A549 (cell line): ENCODE results near the gene PNMT. TPM values are rescaled to one million over a fixed set of nuclear protein-coding genes. Genes with fewer than 3 reads are reported as not detected.

Source experiments
- ATAC-seq, 2 experiments: fragments of 200-7000 bp in 1 of 2; fragments of >200 bp in 1 of 2; cut with Nextera tagmentation in 1 of 2; cut with Tn5 transposase in 1 of 2; 3 replicates each; pipeline versions ENCODE4 v1.8.0 to v1.9.1; 2018 to 2020; ENCODE audit warnings: mild to moderate bottlenecking in 1 of 2, moderate library complexity in 1 of 2
- CTCF ChIA-PET: fragments of 300-600 bp; sonication (Branson Sonifier 250); formaldehyde crosslinking; extraction: SDS; loops from one replicate; lab custom pipeline; 2021; ENCODE audit warnings: antibody characterized with exemption, inconsistent platforms; lab: Yijun Ruan, JAX
- POLR2A ChIA-PET: fragments of 350-600 bp; formaldehyde crosslinking; extraction: SDS; loops from one replicate; lab custom pipeline; 2021; ENCODE audit warnings: antibody characterized with exemption, inconsistent platforms; lab: Yijun Ruan, JAX
- DNase-seq, 2 experiments: peaks; one replicate each; pipeline versions ENCODE4 v3.0.0 to v3.0.0-alpha.2; 2011 to 2016; ENCODE audit warnings: low read depth in 1 of 2, low spot score in 1 of 2
- FAIRE-seq: peaks from 2 replicates; lab custom pipeline; 2011; peaks lifted over from hg19 to GRCh38; lab: Jason Lieb, UNC
- H3K27ac ChIP-seq, 2 experiments: fragments of >200 bp; sonication (Bioruptor Twin); formaldehyde crosslinking; 3 replicates each; pipeline ENCODE4 v1.5.1; 2016 to 2017
- H3K4me1 ChIP-seq: fragments of >200 bp; sonication (Bioruptor Twin); formaldehyde crosslinking; 3 replicates; pipeline ENCODE4 v1.6.1; 2016
- H3K4me2 ChIP-seq: fragments of >200 bp; sonication (Bioruptor Twin); formaldehyde crosslinking; 3 replicates; pipeline ENCODE4 v1.6.1; 2016
- H3K4me3 ChIP-seq: fragments of >200 bp; sonication (Bioruptor Twin); formaldehyde crosslinking; 3 replicates; pipeline ENCODE4 v1.5.1; 2016
- H3K9me3 ChIP-seq: fragments of >200 bp; sonication (Bioruptor Twin); formaldehyde crosslinking; 3 replicates; pipeline ENCODE4 v1.6.1; 2016
- CBX2 ChIP-seq: fragments of 200-600 bp; sonication (generic); IDR thresholded peaks from 2 replicates; pipeline ENCODE4 v1.6.1; 2016; ENCODE audit warnings: low read depth, mild to moderate bottlenecking, borderline replicate concordance
- CBX8 ChIP-seq: fragments of 200-600 bp; sonication (generic); IDR thresholded peaks from 2 replicates; pipeline ENCODE4 v1.6.1; 2016
- CEBPB ChIP-seq, 2 experiments: fragments of >200 bp in 1 of 2; sonication (Bioruptor Twin) in 1 of 2; formaldehyde crosslinking in 1 of 2; IDR thresholded peaks; 2 replicates each; pipeline ENCODE4 v1.6.1; 2012 to 2016
- CTCF ChIP-seq: fragments of >200 bp; sonication (Bioruptor Twin); formaldehyde crosslinking; IDR thresholded peaks from 3 replicates; pipeline ENCODE4 v1.5.1; 2016
- E2F6 ChIP-seq: IDR thresholded peaks from 2 replicates; pipeline ENCODE4 v1.6.1; 2012; ENCODE audit warnings: low read depth, borderline replicate concordance
- FOSL2 ChIP-seq, 2 experiments: fragments of 450-650 bp in 1 of 2; fragments of >200 bp in 1 of 2; sonication (Bioruptor Twin) in 1 of 2; formaldehyde crosslinking; IDR thresholded peaks; 2 replicates each; pipeline versions ENCODE4 v1.5.0 to v1.6.1; 2016 to 2020; ENCODE audit warnings: mild to moderate bottlenecking in 1 of 2, moderate library complexity in 1 of 2
- HDAC2 ChIP-seq: fragments of 200-600 bp; sonication (generic); IDR thresholded peaks from 2 replicates; pipeline ENCODE4 v1.6.1; 2016
- KDM1A ChIP-seq: fragments of 200-600 bp; sonication (generic); IDR thresholded peaks from 2 replicates; pipeline ENCODE4 v1.6.1; 2016; ENCODE audit warnings: low read depth, mild to moderate bottlenecking
- KDM5A ChIP-seq: fragments of 200-600 bp; sonication (generic); IDR thresholded peaks from 2 replicates; pipeline ENCODE4 v1.6.1; 2016; ENCODE audit warnings: antibody characterized with exemption, mild to moderate bottlenecking
- MAX ChIP-seq: IDR thresholded peaks from 2 replicates; pipeline ENCODE4 v1.6.1; 2012
- MAZ ChIP-seq: fragments of 150-350 bp; IDR thresholded peaks from 2 replicates; pipeline ENCODE4 v1.6.1; 2014; ENCODE audit warnings: antibody characterized with exemption, low read depth, low read length, borderline replicate concordance
- NR3C1 ChIP-seq: fragments of >200 bp; sonication (Bioruptor Twin); formaldehyde crosslinking; IDR thresholded peaks from 3 replicates; pipeline ENCODE4 v1.6.1; 2017
- RAD21 ChIP-seq, 2 experiments: fragments of >200 bp in 1 of 2; sonication (Bioruptor Twin) in 1 of 2; formaldehyde crosslinking in 1 of 2; IDR thresholded peaks in 1 of 2; conservative IDR thresholded peaks in 1 of 2; 2 replicates in 1 of 2; 3 replicates in 1 of 2; pipeline ENCODE4 v1.6.1; 2012 to 2018; ENCODE audit warnings: inconsistent platforms in 1 of 2
- SMC3 ChIP-seq: fragments of >200 bp; sonication (Bioruptor Twin); formaldehyde crosslinking; IDR thresholded peaks from 3 replicates; pipeline ENCODE4 v1.6.1; 2018; ENCODE audit warnings: inconsistent platforms
- TFCP2L1 ChIP-seq: fragments of 250-450 bp; sonication (Bioruptor Pico); IDR thresholded peaks from 2 replicates; pipeline ENCODE4 v1.5.0; 2021; ENCODE audit warnings: mild to moderate bottlenecking
- ZFP36 ChIP-seq: fragments of 450-650 bp; IDR thresholded peaks from 2 replicates; pipeline ENCODE4 v1.6.1; 2014; ENCODE audit warnings: borderline replicate concordance; ENCODE audit not compliant: partially characterized antibody
- ZNF302 ChIP-seq: fragments of 250-450 bp; sonication (Bioruptor Pico); IDR thresholded peaks from 2 replicates; pipeline ENCODE4 v1.9.0; 2021; ENCODE audit warnings: inconsistent platforms, mild to moderate bottlenecking, moderate library complexity
- WGBS: methylation state at CpG from one replicate; pipeline ENCODE4 v1.1.6; 2017; ENCODE audit errors: missing lambda C conversion rate; 5-methylcytosine and 5-hydroxymethylcytosine counted together
- polyA plus RNA-seq, 4 experiments: library from polyadenylated mRNA; depleted of rRNA in 3 of 4; stranded (reverse); fragments of >200 nt; fragmentation: RNase III in 1 of 4; extraction: RNeasy Plus Mini Kit Qiagen cat#74134 plus additional on column Dnase treatment in 1 of 4; gene quantifications; 2 replicates in 3 of 4; 3 replicates in 1 of 4; pipeline ENCODE4 v1.2.3, GENCODE V29; 2011 to 2017
- TF ChIP-seq, protein P1 (sequence below): fragments of 250-450 bp; sonication (Bioruptor Pico); IDR thresholded peaks from 2 replicates; pipeline ENCODE4 v1.5.0; 2021; ENCODE audit warnings: mild to moderate bottlenecking, moderate library complexity, borderline replicate concordance
- TF ChIP-seq, protein P2 (sequence below): fragments of >200 bp; sonication (Bioruptor Twin); formaldehyde crosslinking; IDR thresholded peaks from 3 replicates; pipeline ENCODE4 v1.6.1; 2016

PNMT gene
- polyA plus RNA-seq, 2 of the 4 experiments (the other 2 are of a cell fraction), result not detected

DNA sequence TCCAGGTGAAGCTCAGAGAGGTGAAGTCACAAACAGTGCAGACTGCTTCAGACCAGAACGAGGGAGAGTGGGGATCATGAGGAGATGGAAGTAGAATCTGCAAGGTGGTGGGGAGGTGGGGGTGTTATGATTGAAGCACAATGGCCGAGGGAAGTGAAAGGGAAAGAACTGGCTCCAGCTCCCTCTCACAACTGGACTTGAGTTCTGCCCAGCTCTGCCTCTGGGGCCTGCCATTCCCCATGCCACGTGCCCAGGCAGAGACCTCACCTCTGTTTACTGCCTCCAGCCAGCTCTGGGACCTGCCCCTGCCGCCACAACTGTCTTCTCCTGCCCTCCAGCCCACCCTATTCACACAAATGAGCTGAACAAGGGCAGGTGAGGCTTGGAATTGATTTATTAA lies 2.5 kb downstream of the PNMT start:
- Histone ChIP-seq H3K4me2 (no peak overlapping the region), H3K4me3 (no peak overlapping the region), H3K9me3 (no peaks in the 10 kb centered on the region), H3K27ac (no peak overlapping the region), H3K4me1 (peaks cover 37% of the 10 kb centered on the region)
- ATAC-seq, result no peak
- WGBS, result 46% methylated on average over 4 of the region's 4 CpGs
- no peak for DNase-seq
- ChIA-PET POLR2A (interaction anchor here (1.3 kb wide), 1 partner anchor 17 kb away, joined by 4 read pairs; the partner anchor contains the start of gene PGAP3), CTCF (interaction anchor here (1.0 to 50.7 kb wide), 12 partner anchors 9 to 123 kb away, joined by 3 to 1391 read pairs (median 6); partner anchors contain the start of genes ERBB2, MIEN1, PGAP3 and PPP1R1B)
- no peak for FAIRE-seq
- TF ChIP-seq ZFP36 (no peak), FOSL2 (IDR thresholded peaks at IDR 0.05) (no peak), FOSL2 (CRISPR knock-in tag; IDR thresholded peaks at IDR 0.05) (no peak), KDM1A (no peak), CEBPB (IDR thresholded peaks at IDR 0.05) (no peak), MAX (no peak), HDAC2 (no peak), KDM5A (no peak)
- TF ChIP-seq, protein P1, sequence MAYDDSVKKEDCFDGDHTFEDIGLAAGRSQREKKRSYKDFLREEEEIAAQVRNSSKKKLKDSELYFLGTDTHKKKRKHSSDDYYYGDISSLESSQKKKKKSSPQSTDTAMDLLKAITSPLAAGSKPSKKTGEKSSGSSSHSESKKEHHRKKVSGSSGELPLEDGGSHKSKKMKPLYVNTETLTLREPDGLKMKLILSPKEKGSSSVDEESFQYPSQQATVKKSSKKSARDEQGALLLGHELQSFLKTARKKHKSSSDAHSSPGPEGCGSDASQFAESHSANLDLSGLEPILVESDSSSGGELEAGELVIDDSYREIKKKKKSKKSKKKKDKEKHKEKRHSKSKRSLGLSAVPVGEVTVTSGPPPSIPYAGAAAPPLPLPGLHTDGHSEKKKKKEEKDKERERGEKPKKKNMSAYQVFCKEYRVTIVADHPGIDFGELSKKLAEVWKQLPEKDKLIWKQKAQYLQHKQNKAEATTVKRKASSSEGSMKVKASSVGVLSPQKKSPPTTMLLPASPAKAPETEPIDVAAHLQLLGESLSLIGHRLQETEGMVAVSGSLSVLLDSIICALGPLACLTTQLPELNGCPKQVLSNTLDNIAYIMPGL (CRISPR knock-in tag), result no peak
- TF ChIP-seq, protein P2, sequence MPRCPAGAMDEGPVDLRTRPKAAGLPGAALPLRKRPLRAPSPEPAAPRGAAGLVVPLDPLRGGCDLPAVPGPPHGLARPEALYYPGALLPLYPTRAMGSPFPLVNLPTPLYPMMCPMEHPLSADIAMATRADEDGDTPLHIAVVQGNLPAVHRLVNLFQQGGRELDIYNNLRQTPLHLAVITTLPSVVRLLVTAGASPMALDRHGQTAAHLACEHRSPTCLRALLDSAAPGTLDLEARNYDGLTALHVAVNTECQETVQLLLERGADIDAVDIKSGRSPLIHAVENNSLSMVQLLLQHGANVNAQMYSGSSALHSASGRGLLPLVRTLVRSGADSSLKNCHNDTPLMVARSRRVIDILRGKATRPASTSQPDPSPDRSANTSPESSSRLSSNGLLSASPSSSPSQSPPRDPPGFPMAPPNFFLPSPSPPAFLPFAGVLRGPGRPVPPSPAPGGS, result no peak

GRCh38 chr17:39671651-39672521 lies 3.6 kb downstream of the PNMT start:
- DNase-seq (peak; percentile 61 to 82), FAIRE-seq (no peak)

More at GRCh38 chr17:39671651-39672521, 3.6 kb downstream of the PNMT start:
- WGBS, result 80% methylated on average over 17 of the region's 19 CpGs
- no peak overlapping the region for H3K4me2 ChIP-seq
- TF ChIP-seq CTCF, result peak; percentile 65
- no peak for TF ChIP-seq E2F6
- TF ChIP-seq ZNF302 (CRISPR knock-in tag), result no peak
- no peak for TF ChIP-seq KDM1A
- 0 out of 2 replicates have a peak, but pooled peaks have one; percentile 44 for TF ChIP-seq MAZ
- TF ChIP-seq SMC3, result peak; percentile 51; the same call in 1 of the 3 replicates
- no peak for TF ChIP-seq CEBPB (IDR thresholded peaks at IDR 0.05)
- TF ChIP-seq CBX8, result no peak
- peak; percentile 61 to 78 for TF ChIP-seq RAD21 (conservative IDR thresholded peaks at IDR 0.05 in 1 of 2, IDR thresholded peaks at IDR 0.05 in 1 of 2)
- TF ChIP-seq CBX2, result no peak
- TF ChIP-seq TFCP2L1 (CRISPR knock-in tag), result no peak
- TF ChIP-seq NR3C1, result no peak
- ChIA-PET POLR2A (interaction anchor here (1.0 kb wide), 1 partner anchor 16 kb away, joined by 3 read pairs; the partner anchor contains the start of gene PGAP3), CTCF (interaction anchor here (0.6 to 50.7 kb wide), 17 partner anchors 10 to 124 kb away, joined by 3 to 1391 read pairs (median 6); partner anchors contain the start of genes ERBB2, MIEN1, PGAP3 and PPP1R1B)
- peak; percentile 17 to 69; a peak in 4 of 6 replicates for ATAC-seq
- peaks cover 26% of the 10 kb centered on the region for H3K4me1 ChIP-seq
- H3K27ac ChIP-seq, result no peak overlapping the region
- H3K9me3 ChIP-seq, result no peaks in the 10 kb centered on the region
- H3K4me3 ChIP-seq, result no peak overlapping the region
